Stimulated activated CD8-positive, alpha-beta memory T cell treated with anti-CD3 and anti-CD28 coated beads, Interleukin-4, amount 100 ng/mL, for 4 hours (primary cell): ENCODE data around the gene CLMP.

ENCODE experiments used
- DNase-seq, 2 donors: peaks; one replicate each; pipeline ENCODE4 v3.0.0-alpha.2; 2020; ENCODE audit warnings: low read depth in 2 of 2, low spot score in 1 of 2

The CLMP gene

GRCh38 chr11:123086305-123086704, 108.7 kb downstream of the CLMP start:
- no peak for DNase-seq

- DNase-seq, result no peak
Observed at GRCh38 chr11:123085497-123085896, 109.6 kb downstream of the CLMP start.

GRCh38 chr11:123084454-123084853, 110.6 kb downstream of the CLMP start:
- no peak for DNase-seq

- DNase-seq, result peak; percentile 14 to 21
Observed at GRCh38 chr11:123083623-123084029, 111.4 kb downstream of the CLMP start.

- DNase-seq, result no peak
Observed at GRCh38 chr11:123082977-123083376, 112.1 kb downstream of the CLMP start.

GRCh38 chr11:123080015-123080414, 115.0 kb downstream of the CLMP start:
- DNase-seq, result no peak

GRCh38 chr11:123076484-123076883, 118.6 kb downstream of the CLMP start:
- DNase-seq, result no peak

GRCh38 chr11:123073343-123074057, 121.5 kb downstream of the CLMP start:
- DNase-seq, result no peak

GRCh38 chr11:123072762-123073161, 122.3 kb downstream of the CLMP start:
- no peak for DNase-seq

- DNase-seq, result no peak
Observed at GRCh38 chr11:123072332-123072761, 122.7 kb downstream of the CLMP start.

- DNase-seq, result no peak
Observed at GRCh38 chr11:123069908-123070821, 124.9 kb downstream of the CLMP start.

- DNase-seq, result no peak
Observed at GRCh38 chr11:123065621-123066020, 129.4 kb downstream of the CLMP start.

GRCh38 chr11:123063826-123064657, 131.0 kb downstream of the CLMP start:
- DNase-seq, result no peak

- DNase-seq, result no peak
Observed at GRCh38 chr11:123062892-123063825, 131.9 kb downstream of the CLMP start.

- peak; percentile 99 to 100 for DNase-seq
Observed at GRCh38 chr11:123062158-123062891, 132.7 kb downstream of the CLMP start.

GRCh38 chr11:123061403-123062157, 133.5 kb downstream of the CLMP start, which contains the start of gene HSPA8:
Gene HSPA8 (minus strand): TSS chr11:123062136. CDS start chr11:123061324, 812 bp downstream.
- DNase-seq, result peak; percentile 35 to 58

GRCh38 chr11:123060277-123061000, 134.6 kb downstream of the CLMP start:
- no peak for DNase-seq
